Measurements from ENCODE around the gene TTC3.
A peak's percentile ranks its signal among the peaks of the same experiment; 100 is the strongest.
"Not testable (repeated sequence)": the region's sequence is repeated elsewhere in the genome, so short reads cannot be mapped to it uniquely, and the experiment has no call there.

TTC3 gene

GRCh38 chr21:37136261-37136660, 63.2 kb downstream of the TTC3 start:
- no peaks in the 10 kb centered on the region for H3K9me3 Mint-ChIP-seq
- peak overlapping the region; percentile 57 for H3K27ac Mint-ChIP-seq
- no peak for DNase-seq
- peaks cover 85% of the 10 kb centered on the region for H3K36me3 Mint-ChIP-seq (ENCODE audit: low read depth)
- H3K4me1 Mint-ChIP-seq (ENCODE audit: low read depth), result peaks cover 17% of the 10 kb centered on the region
- no peaks in the 10 kb centered on the region for H3K27me3 Mint-ChIP-seq
- H3K4me3 Mint-ChIP-seq, result no peak overlapping the region

GRCh38 chr21:37136744-37137143, 63.7 kb downstream of the TTC3 start:
- Mint-ChIP-seq H3K27ac (no peak overlapping the region), H3K36me3 (ENCODE audit: low read depth) (peaks cover 84% of the 10 kb centered on the region), H3K4me3 (no peak overlapping the region)

GRCh38 chr21:37139154-37139553, 66.1 kb downstream of the TTC3 start:
- no peaks in the 10 kb centered on the region for H3K27me3 Mint-ChIP-seq
- H3K27ac Mint-ChIP-seq, result no peak overlapping the region
- peaks cover 82% of the 10 kb centered on the region for H3K36me3 Mint-ChIP-seq (ENCODE audit: low read depth)
- no peak for DNase-seq
- H3K9me3 Mint-ChIP-seq, result no peaks in the 10 kb centered on the region
- H3K4me3 Mint-ChIP-seq, result no peak overlapping the region
- H3K4me1 Mint-ChIP-seq (ENCODE audit: low read depth), result peaks cover 17% of the 10 kb centered on the region

More at GRCh38 chr21:37136744-37137143, 63.7 kb downstream of the TTC3 start:
- H3K4me1 Mint-ChIP-seq (ENCODE audit: low read depth), result peaks cover 17% of the 10 kb centered on the region
- no peak for DNase-seq
- H3K27me3 Mint-ChIP-seq, result no peaks in the 10 kb centered on the region
- H3K9me3 Mint-ChIP-seq, result no peaks in the 10 kb centered on the region

GRCh38 chr21:37139902-37140301, 66.8 kb downstream of the TTC3 start:
- no peak overlapping the region for H3K4me3 Mint-ChIP-seq
- H3K9me3 Mint-ChIP-seq, result no peaks in the 10 kb centered on the region
- DNase-seq, result no peak
- no peaks in the 10 kb centered on the region for H3K27me3 Mint-ChIP-seq
- peaks cover 16% of the 10 kb centered on the region for H3K4me1 Mint-ChIP-seq (ENCODE audit: low read depth)
- no peak overlapping the region for H3K27ac Mint-ChIP-seq
- peaks cover 82% of the 10 kb centered on the region for H3K36me3 Mint-ChIP-seq (ENCODE audit: low read depth)

GRCh38 chr21:37143392-37143791, 70.3 kb downstream of the TTC3 start:
- not testable (repeated sequence) for DNase-seq; H3K27ac Mint-ChIP-seq; H3K4me3 Mint-ChIP-seq; H3K27me3 Mint-ChIP-seq; H3K9me3 Mint-ChIP-seq; H3K4me1 Mint-ChIP-seq (ENCODE audit: low read depth)
- H3K36me3 Mint-ChIP-seq (ENCODE audit: low read depth), result peaks cover 84% of the 10 kb centered on the region

DNA sequence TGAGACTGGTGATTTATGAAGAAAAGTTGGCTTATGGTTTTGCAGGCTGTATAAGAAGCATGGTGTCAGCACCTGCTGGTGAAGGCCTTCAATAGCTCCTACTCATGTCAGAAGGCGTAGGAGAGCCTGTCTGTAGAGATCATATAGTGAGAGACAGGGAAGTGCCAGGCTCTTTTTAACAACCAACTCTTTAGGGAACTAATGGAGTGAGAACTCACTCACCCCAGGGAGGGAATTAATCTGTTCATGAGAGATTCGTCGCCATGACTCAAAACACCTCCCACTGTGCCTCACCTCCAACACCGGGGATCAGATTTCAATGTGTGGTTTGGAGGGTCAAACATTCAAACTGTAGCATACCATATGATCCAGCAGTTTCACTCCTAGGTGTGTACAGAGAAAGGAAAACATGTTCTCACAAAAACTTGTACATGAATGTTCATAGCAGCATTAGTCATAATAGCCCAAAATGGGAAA, 72.6 kb downstream of the TTC3 start:
- Mint-ChIP-seq H3K27ac (peak overlapping the region; percentile 19), H3K36me3 (ENCODE audit: low read depth) (peaks cover 85% of the 10 kb centered on the region), H3K4me1 (ENCODE audit: low read depth) (no peaks in the 10 kb centered on the region), H3K9me3 (no peaks in the 10 kb centered on the region), H3K4me3 (no peak overlapping the region), H3K27me3 (no peaks in the 10 kb centered on the region)
- DNase-seq, result no peak

DNA sequence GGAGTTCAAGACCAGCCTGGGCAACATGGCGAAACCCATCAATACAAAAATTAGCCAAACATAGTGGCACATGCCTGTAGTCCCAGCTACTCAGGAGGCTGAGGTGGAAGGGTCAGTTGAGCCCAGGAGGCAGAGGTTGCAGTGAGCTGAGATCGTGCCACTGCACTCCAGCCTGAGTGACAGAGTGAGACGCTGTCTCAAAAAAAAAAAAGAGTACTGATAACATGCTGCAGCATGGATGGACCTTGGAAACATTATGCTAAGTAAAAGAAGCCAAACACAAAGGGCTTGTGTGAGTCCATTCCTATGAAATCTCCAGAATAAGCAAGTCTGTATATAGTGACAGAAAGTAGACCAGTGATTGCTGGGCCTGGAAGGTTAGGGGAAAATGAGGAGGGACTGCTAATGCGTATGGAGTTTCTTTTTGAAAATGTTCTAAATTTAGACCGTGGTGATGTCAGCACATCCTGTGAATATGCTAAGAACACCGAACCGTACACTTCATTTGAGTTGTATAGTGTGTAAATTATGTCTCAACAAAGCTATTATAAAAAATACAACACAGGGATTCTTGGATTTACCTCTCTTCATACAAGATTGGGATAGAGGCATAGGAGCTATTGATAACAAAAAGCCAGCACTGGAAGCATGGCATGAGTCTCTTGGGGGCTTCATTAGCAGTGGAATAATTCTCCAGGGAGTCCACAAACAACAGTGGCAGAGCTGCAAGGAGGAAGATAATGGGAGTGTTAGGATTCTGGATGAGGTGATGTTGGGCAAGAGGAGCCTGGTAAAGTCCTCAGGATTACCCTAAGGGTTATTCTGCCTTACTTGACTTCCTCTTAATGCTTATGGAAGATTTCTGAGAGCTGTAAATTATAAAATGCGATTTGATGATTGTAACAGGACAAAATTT, 73.5 kb downstream of the TTC3 start:
- H3K4me3 Mint-ChIP-seq, result no peak overlapping the region
- H3K27me3 Mint-ChIP-seq, result no peaks in the 10 kb centered on the region
- H3K4me1 Mint-ChIP-seq (ENCODE audit: low read depth), result no peaks in the 10 kb centered on the region
- H3K36me3 Mint-ChIP-seq (ENCODE audit: low read depth), result peaks cover 87% of the 10 kb centered on the region
- no peak for DNase-seq
- no peaks in the 10 kb centered on the region for H3K9me3 Mint-ChIP-seq
- peak overlapping the region; percentile 40 for H3K27ac Mint-ChIP-seq

GRCh38 chr21:37149411-37149810, 76.4 kb downstream of the TTC3 start:
- DNase-seq, result no peak
- no peaks in the 10 kb centered on the region for H3K9me3 Mint-ChIP-seq
- H3K36me3 Mint-ChIP-seq (ENCODE audit: low read depth), result peaks cover 89% of the 10 kb centered on the region
- H3K4me1 Mint-ChIP-seq (ENCODE audit: low read depth), result no peaks in the 10 kb centered on the region
- H3K27me3 Mint-ChIP-seq, result no peaks in the 10 kb centered on the region
- no peak overlapping the region for H3K4me3 Mint-ChIP-seq
- H3K27ac Mint-ChIP-seq, result no peak overlapping the region

- H3K36me3 Mint-ChIP-seq (ENCODE audit: low read depth), result peaks cover 83% of the 10 kb centered on the region
- no peaks in the 10 kb centered on the region for H3K4me1 Mint-ChIP-seq (ENCODE audit: low read depth)
- no peak overlapping the region for H3K4me3 Mint-ChIP-seq
- no peak for DNase-seq
- no peak overlapping the region for H3K27ac Mint-ChIP-seq
- H3K27me3 Mint-ChIP-seq, result no peaks in the 10 kb centered on the region
- H3K9me3 Mint-ChIP-seq, result no peaks in the 10 kb centered on the region
Observed at GRCh38 chr21:37153196-37153934, 80.3 kb downstream of the TTC3 start.

DNA sequence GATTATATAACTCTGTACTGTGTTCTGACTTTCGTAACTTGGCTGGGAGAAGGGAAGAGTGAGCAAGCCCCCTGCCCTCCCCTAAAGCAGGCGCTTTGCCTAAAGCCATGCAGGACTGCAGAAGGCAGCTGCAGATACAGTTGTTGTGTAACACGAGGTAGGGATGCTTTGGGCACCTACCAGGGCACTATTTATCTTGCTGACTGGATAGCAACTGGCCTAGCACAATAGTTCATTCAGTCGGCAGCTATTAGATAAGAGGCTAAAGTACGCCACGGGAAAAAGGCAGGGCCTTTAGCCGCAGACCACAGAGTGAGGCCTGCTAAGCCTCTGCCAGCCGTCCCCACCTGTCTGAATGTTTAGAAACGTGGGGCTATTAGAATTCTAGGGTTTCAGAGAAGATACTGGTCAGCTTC, 80.9 kb downstream of the TTC3 start:
- H3K27me3 Mint-ChIP-seq, result no peaks in the 10 kb centered on the region
- H3K4me3 Mint-ChIP-seq, result no peak overlapping the region
- peaks cover 86% of the 10 kb centered on the region for H3K36me3 Mint-ChIP-seq (ENCODE audit: low read depth)
- H3K27ac Mint-ChIP-seq, result no peak overlapping the region
- H3K4me1 Mint-ChIP-seq (ENCODE audit: low read depth), result peaks cover 6% of the 10 kb centered on the region
- no peaks in the 10 kb centered on the region for H3K9me3 Mint-ChIP-seq
- no peak for DNase-seq

DNA sequence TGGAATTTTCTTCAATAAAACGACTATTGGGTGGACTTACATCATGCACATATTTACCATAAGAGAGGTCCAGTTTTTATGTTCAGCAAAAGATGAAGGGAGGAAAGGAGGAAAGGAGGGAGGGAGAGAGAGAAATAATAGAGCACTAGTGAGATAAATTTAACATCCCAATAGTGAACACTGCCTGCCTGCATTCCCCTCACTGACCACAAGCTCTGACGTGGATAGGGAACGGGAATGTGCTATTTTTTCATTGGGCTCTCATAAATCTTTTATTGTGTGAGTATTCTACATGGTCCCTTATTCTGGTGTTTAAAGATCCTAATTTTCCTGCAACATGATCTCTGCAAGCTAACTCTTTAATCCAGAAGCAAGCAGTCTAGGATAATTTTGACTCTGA, 82.1 kb downstream of the TTC3 start:
- no peak overlapping the region for H3K4me3 Mint-ChIP-seq
- DNase-seq, result no peak
- H3K36me3 Mint-ChIP-seq (ENCODE audit: low read depth), result peaks cover 86% of the 10 kb centered on the region
- no peaks in the 10 kb centered on the region for H3K9me3 Mint-ChIP-seq
- H3K27me3 Mint-ChIP-seq, result no peaks in the 10 kb centered on the region
- no peak overlapping the region for H3K27ac Mint-ChIP-seq
- H3K4me1 Mint-ChIP-seq (ENCODE audit: low read depth), result peaks cover 14% of the 10 kb centered on the region

DNA sequence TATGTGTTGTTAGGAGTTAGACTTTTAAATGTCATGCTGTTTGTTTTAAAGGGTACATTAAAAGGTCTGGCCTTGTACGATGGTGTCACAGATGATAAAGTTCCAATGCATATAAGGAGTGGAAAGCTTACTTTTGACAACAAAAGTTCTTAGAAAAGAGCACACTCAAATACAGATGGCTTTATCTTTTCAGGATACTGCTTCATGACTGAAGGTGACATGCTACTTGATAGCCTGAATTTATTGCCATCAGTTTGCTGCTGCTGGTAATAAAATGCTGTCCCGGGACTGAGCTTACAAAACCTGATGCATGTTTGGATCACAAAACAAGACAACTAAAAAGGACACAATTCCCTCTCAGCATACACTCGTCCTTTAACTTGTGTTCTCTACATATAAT, 84.9 kb downstream of the TTC3 start:
- Mint-ChIP-seq H3K9me3 (no peaks in the 10 kb centered on the region), H3K4me1 (ENCODE audit: low read depth) (peaks cover 14% of the 10 kb centered on the region), H3K4me3 (no peak overlapping the region), H3K27me3 (no peaks in the 10 kb centered on the region), H3K36me3 (ENCODE audit: low read depth) (peaks cover 88% of the 10 kb centered on the region), H3K27ac (peak overlapping the region; percentile 67)
- DNase-seq, result no peak

DNA sequence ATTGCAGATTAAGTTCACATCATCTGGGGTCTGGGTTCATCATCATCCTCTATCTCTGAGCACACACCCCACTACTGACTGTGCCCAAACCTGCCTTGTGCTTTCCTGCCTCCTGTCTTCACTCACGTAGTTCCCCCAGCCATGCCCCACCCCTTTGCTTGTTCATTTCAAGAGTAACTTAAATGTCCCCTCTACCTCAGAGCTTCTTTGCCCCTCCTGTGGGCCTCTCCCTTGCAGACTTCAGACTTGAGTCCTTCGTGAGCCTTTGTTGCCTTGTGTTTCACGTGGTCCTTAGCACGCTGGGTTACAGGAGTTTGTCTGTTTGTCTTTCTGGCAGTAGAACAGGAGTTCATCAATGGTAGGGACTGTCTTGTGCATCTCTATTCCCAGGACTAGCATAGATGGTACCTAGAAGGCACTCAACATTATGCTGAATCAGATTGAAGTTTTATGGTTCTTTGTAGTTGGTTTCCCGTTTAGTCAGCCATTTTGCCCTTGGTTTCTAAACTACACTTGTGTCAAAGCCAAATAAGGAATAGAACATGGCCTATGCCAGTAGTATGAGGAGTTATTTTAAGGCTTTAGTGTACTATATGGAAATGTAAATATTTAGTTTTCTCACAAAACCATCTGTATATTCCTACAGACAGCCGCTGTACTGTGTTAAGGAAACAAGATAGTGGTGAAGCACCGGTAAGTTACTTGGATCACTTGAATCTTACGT, 86.2 kb downstream of the TTC3 start:
- Mint-ChIP-seq H3K36me3 (ENCODE audit: low read depth) (peaks cover 89% of the 10 kb centered on the region), H3K4me3 (no peak overlapping the region), H3K27ac (peak overlapping the region; percentile 71), H3K4me1 (ENCODE audit: low read depth) (peaks cover 14% of the 10 kb centered on the region), H3K9me3 (no peaks in the 10 kb centered on the region), H3K27me3 (no peaks in the 10 kb centered on the region)
- DNase-seq, result no peak

DNA sequence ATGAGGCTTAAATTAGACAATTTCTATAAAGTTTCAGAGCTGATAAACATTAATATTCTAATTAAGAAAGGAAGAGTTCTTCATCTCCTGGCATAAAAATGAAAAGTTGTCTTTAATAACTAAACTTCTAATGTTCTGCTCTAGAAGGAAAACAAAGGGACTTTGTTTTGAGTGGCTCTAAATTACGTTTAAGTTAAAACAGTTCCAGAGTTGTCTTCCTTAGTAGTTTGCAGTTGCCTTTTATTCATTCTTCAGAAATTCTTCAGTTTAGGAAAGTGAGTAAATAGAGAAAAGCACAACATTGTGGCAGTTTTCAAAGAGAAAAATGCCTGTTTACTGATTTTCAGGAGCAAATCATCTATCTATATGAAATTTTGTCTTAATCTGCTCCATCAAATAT, 86.9 kb downstream of the TTC3 start:
- peaks cover 90% of the 10 kb centered on the region for H3K36me3 Mint-ChIP-seq (ENCODE audit: low read depth)
- no peak overlapping the region for H3K4me3 Mint-ChIP-seq
- DNase-seq, result no peak
- H3K9me3 Mint-ChIP-seq, result no peaks in the 10 kb centered on the region
- H3K27me3 Mint-ChIP-seq, result no peaks in the 10 kb centered on the region
- H3K4me1 Mint-ChIP-seq (ENCODE audit: low read depth), result peaks cover 14% of the 10 kb centered on the region
- no peak overlapping the region for H3K27ac Mint-ChIP-seq
